Raji (cell line): Measurements from ENCODE around the gene TSPAN31.

Source experiments
- POLR2A ChIP-seq: IDR thresholded peaks from 2 replicates; pipeline ENCODE4 v1.6.1; 2011; ENCODE audit warnings: low read depth, low read length, control low read depth; ENCODE audit not compliant: insufficient read depth

Gene TSPAN31

DNA sequence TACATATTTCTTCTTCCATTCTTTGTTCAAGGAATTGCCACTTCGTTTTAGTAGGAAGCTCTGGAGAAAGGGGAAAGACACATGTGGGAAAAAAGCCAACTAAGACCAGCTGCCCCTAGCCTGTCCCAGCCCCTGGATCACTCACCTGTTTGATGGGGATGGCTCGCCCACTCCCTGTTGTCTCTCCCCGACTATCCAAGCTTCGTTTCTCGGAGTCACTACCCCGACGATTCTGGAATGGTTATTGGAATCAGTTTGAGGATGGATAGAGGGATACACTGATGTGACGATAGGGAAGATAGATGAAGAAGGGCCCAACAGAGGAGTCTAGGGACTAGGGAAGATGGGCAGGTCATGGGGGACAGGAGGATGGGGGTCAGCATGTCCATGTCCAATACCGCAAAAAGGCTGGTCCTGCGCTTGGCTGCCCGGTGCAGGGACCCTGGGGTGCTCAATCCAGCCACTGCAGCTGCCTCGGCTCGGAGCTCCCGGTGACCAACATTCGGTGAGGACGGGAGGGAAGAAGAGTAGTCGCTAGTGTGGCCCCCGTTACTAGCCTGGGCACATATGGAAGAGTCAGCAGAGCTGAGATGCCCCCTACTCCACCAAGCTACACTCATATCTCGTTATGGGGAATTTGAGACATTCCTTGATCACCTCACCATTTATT, 13.3 kb upstream of the TSPAN31 start:
- TF ChIP-seq POLR2A: no peak

DNA sequence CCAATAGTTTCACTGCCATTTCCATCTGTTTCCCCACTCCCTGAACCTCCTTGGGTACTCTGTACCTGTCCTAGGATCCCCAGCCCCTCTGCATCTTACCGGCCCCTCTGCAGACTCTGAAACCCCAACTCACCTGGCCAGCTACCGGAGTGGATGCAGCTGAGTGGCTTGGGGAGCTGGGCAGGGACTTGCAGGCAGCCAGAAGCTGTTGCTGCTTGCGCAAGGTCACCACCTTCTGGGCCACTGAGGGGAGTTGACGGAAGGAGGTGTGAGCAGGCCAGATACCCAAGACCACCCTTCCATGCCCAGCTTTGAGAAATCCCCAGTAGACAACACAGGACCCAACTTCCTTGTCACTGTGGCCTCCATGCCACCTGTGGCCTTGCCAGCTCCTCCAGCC, 12.6 kb upstream of the TSPAN31 start:
- no peak for TF ChIP-seq POLR2A

DNA sequence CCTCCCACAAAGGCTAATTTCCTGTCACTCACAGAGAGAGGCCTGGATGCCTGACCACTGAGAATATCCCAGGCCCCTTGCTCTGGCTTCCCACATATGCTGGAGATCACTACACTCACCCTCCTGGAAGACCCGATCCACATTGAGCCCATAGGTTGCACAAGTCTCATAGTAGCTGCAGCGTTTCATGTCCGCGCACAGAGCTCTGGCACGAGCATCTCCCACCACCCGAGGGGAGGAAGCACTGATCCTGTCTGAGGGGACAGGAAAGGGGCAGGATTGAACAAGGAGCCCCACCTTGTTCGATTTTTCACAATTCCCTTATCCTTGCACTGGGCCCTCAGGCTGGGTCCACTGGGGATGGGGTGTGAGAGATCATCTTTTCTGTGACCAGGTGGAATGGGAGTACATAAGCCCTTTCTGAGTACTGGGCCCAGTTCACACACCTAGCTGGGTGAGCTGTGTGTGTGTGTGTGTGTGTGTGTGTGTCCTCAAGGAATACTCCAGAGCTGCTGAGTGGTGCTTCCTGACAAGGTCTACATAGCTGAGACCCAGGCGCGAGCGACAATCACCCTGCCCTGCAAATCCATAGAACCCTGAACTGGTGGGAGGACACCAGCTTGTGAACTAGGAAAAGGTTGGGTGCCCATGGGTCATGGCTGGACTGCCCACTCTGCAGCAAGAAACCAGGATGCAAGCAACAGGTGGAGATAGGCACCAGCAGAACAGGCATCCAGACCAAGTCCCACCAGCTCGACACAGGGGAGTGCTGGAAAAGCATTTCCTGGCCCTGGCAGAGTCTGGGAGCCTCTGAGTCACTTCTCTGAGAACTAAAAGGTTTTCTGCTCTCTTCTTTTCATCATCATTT, 11.9 kb upstream of the TSPAN31 start:
- no peak for TF ChIP-seq POLR2A

DNA sequence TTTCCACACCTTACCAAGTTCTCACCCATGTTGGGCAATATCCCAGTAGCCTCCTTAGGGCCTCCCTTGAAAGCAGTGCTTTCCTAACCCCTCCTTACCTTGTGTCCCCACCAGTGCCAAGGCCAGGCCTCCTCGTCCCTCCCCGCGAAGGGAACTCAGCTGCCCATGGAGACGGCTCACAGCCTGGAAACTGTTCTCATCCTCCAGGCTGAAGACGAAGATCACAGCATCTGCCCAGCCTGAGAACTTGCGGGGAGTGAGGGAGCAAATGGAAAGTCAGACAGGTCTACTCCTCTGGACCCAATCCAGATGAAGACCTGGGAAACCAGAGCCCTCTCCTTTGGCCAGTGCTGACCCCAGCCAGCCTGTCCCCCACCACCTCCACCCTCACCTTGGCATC, 10.9 kb upstream of the TSPAN31 start:
- no peak for TF ChIP-seq POLR2A

DNA sequence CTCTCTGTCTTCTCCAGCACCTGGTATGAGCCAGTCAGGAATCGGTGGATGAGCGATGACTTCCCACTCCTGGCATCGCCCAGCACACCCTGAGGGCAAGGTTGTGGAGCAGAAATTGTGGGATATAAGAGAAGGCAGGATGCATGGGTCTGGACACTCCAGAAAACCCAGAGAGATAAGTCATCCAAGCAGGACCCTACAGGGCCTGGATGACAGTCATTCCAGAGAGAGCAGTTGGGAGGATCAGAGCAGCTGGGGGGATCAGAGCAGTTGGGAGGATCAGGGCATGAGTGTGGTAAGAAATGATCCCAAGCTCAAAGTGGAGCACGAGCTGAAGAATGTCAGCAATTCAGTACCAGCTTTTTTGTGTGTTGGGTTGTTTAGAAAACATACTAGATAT, 10.2 kb upstream of the TSPAN31 start:
- no peak for TF ChIP-seq POLR2A

DNA sequence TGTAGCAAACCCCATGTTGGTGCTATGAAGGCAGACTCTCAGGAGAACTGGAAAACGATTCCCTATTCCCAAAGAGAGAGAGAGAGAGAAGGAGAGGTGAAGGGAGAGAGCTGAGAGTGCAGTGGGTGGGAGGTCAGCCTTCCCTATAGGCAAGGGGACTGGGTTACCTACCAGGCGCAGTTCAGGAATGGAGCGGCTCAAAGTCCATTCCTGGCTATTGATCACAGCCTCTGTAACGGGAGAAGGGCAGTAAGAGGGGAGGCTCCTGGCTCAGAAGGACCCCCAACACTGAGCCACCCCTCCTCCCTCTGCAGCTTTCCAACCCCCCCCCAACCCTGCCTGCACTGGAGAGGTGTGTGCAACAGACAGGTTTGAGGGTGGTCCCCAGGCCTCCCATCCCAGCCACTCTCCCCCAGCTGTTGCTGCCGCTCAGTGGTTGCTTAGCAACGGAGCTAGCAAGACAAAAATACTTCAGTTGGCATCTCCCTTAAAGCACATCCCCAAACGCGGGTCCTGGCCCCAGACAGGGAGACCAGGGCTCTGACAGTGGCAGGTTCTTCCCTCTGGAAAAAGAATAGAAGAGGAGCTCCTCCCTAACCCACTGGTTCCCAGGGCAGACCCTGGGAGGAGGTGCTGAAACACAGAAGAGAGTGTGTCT, 9.5 kb upstream of the TSPAN31 start:
- no peak for TF ChIP-seq POLR2A

DNA sequence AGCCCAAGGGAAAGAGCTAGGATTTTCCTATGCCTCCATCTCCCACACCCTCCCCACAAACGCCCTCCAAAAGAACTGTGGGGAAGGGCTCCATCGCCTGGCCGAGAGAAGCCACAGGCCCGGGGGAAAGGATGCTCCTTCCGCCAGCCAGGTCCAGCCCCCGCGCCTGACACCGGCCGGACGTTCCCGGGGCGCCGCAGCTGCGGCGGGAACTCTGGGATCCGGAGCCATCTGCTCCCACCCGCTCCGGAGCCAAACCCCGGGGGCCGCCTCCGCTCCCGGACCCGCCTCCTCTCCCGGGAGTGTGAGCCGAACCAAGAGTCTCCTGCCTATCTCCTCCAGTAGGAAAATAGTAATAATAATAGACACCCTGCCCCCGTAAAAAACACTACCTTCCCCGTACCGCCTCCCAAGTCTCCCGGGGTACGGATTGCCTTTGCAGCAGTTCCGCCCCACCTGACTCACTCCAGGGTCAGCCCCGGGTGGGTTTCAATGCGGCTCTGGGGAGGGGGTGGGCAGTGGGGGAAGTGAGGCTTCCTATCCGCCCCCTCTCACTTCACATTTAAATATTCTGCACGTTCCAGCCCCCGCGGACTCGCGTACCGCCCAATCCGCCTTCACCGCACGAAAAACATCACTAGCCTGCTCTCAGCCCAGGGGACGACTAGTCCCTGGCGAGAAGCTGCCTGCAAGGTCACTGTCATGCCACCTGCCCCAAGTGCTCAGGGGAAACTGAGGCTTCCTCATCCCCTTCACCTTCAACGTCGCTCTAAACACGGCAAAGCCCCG, 8.7 kb upstream of the TSPAN31 start:
- no peak for TF ChIP-seq POLR2A

DNA sequence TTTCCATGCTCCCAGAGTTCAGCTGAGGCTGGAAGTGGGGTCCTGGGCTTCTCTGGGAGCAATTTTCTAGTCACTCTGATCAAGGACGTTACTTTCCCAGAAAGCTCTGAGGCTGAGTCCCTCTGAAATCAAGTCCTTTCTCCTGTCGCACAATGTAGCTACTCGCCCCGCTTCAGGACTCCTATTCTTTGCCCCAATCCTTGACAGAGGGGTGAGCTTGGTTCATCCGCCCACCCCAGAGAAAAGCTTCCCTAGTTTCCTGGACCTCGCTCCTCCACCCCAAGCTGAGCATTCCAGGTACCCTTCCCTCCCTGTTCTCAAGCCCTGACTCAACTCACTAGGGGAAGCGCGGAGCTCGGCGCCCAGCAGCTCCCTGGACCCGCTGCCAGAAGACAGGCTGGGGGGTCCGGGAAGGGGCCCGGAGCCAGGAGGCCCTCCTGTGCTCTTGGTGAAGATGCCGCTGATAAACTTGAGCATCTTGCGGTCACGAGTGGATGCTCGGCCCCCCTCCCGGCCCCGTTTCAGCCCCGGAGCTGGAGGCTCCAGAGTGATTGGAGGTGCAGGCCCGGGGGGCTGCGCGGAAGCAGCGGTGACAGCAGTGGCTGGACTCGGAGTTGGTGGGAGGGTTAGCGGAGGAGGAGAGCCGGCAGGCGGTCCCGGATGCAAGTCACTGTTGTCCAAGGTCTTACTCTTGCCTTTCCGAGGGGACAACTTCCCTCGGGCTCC, 7.9 kb upstream of the TSPAN31 start:
- TF ChIP-seq POLR2A: no peak

DNA sequence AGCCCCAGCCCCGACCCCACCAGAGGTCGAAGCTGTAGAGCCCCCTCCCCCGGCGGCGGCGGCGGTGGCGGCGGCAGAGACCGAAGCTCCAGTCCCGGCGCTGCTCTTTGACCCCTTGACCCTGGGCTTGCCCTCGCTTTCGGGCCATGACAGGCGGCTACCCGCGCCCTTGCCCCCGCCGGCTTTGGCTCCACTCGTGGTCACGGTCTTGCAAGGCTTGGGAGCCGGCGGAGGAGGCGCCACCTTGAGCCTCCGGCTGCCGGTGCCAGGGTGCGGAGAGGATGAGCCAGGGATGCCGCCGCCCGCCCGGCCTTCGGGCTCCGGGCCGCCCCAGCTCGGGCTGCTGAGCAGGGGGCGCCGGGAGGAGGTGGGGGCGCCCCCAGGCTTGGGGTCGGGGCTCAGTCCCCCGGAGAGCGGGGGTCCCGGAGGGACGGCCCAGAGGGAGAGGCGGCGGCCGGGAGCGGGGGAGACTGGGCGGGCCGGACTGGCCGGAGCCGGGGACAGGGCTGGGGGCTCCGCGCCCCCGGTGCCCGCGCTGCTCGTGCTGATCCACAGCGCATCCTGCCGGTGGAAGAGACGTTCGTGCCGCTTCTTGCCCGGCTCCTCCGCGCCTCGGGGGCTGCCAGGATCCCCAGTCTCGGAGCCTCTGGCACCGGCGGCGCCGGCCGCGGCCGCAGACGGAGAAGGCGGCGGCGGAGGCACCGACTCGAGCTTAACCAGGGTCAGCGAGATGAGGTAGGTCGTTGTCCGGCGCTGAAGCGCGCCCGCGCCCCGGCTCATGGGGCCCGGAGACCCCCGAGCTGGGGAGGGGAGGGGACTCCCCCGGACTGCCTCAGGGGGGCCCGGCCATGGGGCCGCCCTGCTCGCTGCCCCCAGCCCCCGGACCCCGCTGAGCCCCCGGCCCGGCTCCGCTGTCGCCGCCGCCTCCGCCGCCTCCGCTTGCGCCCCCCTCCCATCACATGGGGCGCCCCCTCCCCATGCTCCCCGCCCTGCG, 7.1 kb upstream of the TSPAN31 start:
- no peak for TF ChIP-seq POLR2A

DNA sequence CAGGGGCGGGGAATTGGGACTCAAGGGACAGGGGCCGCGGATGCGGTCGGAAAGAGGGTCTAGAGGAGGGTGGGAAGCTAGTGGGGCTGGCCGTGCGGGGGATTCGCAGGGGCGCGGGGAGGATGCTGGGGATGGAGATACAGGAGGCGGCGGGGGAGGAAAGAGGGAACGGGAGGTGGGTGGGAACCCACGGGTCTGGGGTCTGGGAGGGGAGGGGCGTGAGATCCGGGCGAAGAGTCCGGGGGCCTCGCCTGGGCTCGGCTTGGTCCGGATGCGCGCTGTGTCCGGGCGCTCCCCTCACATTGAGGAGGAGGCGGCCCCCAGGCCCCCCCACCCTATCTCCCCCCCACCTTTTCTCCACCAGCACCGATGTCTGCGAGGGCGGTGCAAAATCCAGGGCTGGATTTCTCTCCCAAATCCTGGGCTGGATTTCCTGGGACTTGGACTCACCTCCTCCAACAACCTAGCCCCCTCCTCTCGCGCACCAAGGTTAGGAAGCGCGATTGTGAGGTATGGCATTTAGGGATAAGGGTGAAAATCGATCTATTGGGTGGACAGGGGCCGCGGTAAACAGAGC, 6.1 kb upstream of the TSPAN31 start, which contains the start of gene AGAP2:
TSS of gene AGAP2 (minus strand) at position 82 of the 577 bp plus-strand sequence. CDS start 496 bp downstream, outside the sequence.
- no peak for TF ChIP-seq POLR2A

DNA sequence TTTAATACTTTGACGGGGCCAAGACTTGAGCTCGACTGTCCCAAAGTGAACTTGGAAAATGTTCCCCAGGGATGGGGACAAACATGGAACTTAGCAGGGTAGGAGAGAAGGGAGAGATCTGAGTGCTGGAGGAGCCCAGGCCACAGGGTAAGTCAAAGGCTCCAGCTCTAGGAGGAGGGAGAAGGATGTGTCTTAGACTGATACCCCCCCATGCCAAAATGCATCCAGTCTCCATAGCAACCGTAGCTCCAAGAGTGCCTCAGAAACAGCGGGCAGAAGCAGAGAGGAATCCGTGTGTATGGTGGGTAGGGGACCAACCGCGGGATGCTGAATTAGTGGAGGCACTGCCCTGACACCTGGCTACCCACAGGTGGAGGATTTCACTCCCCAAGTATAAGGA, 5.5 kb upstream of the TSPAN31 start:
- no peak for TF ChIP-seq POLR2A

DNA sequence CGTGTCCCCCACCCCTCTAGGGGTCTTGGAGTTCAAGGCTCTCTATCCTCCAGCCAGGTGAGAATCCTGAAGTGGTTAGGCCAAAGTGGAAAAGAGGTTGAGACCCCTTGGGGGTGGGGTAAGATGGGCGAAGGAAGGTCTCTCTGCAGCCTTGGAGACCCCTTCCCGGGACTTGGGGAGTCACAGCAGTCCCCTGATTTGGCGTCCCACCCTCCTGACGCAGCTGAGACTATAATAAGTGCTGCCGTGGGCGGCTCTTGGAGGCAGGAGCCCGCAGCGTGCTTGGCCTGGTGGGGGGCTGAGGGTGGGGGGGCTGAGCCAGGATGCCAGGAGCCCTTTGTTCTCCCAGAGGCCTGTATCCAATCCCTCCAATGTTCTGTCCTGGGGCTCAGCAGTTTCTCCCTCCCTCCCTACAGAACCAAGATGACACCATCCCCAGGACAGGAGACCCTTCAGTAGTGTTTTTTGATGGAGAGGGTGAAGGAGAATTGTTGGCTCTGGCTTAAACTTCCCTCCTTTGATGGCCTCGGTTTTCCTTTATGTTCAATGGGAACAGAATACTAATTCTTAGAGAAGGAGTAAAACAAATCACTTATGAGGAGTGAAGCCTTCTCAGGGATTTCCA, 4.8 kb upstream of the TSPAN31 start:
- no peak for TF ChIP-seq POLR2A
